Measurements from ENCODE around the gene DNAH11.

The DNAH11 gene

DNA sequence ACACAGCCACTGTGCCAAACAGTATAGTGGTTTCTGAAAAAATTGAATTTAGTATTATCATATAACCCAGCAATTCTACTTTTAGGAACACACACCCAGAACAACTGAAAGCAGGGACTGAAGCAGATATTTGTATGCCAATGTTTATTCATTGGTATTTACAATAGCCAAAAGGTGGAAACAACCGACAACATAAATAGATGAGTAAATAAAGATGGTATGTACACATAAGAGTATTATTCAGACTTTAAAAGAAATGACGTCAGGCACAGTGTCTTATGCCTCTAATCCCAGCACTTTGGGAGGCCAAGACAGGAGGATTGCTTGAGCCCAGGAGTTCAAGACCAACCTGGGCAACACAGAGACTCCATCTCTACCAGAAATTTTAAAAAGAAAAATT lies 395.6 kb downstream of the DNAH11 start:
- no peak overlapping the region for H3K9ac ChIP-seq (ENCODE audit: low read length)
- H3K4me3 ChIP-seq (ENCODE audit: low read length) = no peak overlapping the region
- no peaks in the 10 kb centered on the region for H3K9me3 ChIP-seq (ENCODE audit: control insufficient read depth, low read length)
- H3K36me3 ChIP-seq (ENCODE audit: control insufficient read depth, insufficient read depth, low read length) = no peaks in the 10 kb centered on the region
- H3K27me3 ChIP-seq (ENCODE audit: control insufficient read depth, insufficient read depth, low read length) = no peaks in the 10 kb centered on the region
- peaks cover 9% of the 10 kb centered on the region for H3K4me1 ChIP-seq (ENCODE audit: control insufficient read depth, insufficient read depth, low read length)

DNA sequence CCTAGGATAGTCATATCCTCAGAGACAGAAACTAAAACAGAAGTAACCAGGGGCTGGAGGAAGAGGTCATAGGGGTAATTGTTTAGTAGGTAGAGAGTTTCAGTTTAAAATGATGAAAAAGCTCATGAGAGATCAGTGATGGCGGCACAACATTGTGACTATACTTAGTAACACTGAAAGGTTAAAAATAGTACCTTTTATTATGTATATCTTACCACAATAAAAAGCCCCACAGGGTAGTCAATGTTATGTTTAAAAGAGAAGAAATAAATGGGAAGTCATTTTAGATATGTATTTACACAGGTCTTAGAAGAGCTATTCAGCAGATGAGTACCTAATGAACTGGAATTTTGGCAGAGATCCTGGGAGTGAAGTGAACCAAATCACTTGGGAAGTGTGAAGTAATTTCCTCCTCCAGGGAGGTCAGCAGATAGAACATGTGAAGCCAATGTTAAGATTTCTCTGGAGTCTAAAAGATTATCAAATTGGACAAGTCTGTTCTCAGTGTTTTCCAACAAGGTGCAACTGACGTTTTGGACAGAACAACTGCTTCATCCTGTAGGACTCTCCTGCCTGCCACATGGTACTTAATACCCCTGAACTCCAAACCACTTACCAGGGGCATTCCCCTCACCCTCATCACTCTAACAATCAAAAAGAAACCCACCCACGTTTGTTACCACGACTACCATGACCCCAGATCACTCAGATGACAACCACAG lies 396.5 kb downstream of the DNAH11 start:
- Histone ChIP-seq H3K4me3 (ENCODE audit: low read length) (no peak overlapping the region), H3K27me3 (ENCODE audit: control insufficient read depth, insufficient read depth, low read length) (no peaks in the 10 kb centered on the region), H3K36me3 (ENCODE audit: control insufficient read depth, insufficient read depth, low read length) (no peaks in the 10 kb centered on the region), H3K4me1 (ENCODE audit: control insufficient read depth, insufficient read depth, low read length) (peaks cover 9% of the 10 kb centered on the region), H3K9me3 (ENCODE audit: control insufficient read depth, low read length) (no peaks in the 10 kb centered on the region), H3K9ac (ENCODE audit: low read length) (no peak overlapping the region)

DNA sequence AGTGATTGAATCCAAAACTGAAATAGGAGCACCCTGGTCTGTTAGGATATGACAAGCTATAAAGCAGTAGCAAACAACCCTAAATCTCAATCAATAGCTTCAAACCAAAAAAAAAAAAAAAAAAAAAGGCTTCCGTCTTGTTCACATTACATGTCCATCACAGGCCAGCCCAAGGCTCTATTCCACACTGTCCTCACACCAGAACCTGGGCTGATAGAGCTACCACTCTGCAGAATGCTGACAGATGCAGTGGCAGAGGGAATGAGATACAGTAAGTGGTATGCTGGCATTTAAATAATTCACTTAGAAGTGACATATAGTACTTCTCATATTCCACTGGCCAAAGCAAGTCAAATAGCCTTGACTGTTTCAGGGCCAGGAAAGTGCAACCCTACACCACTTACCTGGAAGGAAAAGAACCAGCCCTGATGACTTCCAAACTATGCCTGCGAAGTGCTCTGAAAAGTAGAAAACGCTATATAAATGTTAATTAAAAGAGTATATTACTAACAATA lies 397.1 kb downstream of the DNAH11 start:
- no peaks in the 10 kb centered on the region for H3K9me3 ChIP-seq (ENCODE audit: control insufficient read depth, low read length)
- no peak overlapping the region for H3K9ac ChIP-seq (ENCODE audit: low read length)
- no peak overlapping the region for H3K4me3 ChIP-seq (ENCODE audit: low read length)
- no peaks in the 10 kb centered on the region for H3K27me3 ChIP-seq (ENCODE audit: control insufficient read depth, insufficient read depth, low read length)
- H3K4me1 ChIP-seq (ENCODE audit: control insufficient read depth, insufficient read depth, low read length) = peaks cover 9% of the 10 kb centered on the region
- no peaks in the 10 kb centered on the region for H3K36me3 ChIP-seq (ENCODE audit: control insufficient read depth, insufficient read depth, low read length)

DNA sequence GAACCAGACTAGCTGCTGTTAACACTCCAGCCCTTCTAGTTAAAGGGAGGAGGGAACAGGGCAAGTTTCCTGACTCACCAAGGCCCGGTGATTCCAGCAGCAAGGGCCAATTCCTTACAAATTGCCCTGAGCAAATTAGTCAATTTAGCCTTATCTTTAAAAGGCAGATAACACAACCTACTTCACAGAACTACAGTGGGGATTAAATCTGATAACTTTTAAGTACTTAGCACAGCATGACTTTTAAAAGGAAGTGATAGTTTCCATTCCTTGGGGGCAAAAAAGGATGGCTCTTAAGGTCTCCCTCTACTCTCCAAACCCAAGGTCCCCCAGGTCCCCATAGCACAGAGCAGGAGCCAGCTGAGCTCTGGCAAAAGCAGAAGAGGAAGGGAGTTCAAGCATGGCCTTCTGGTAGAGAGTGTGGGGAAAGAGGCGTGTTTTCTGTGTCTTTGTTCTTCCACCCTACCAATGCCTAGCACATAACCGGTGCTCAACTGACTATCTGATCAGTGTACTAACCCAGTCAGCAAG lies 398.8 kb downstream of the DNAH11 start:
- Histone ChIP-seq H3K36me3 (ENCODE audit: control insufficient read depth, insufficient read depth, low read length) (no peaks in the 10 kb centered on the region), H3K4me1 (ENCODE audit: control insufficient read depth, insufficient read depth, low read length) (peaks cover 14% of the 10 kb centered on the region), H3K27me3 (ENCODE audit: control insufficient read depth, insufficient read depth, low read length) (no peaks in the 10 kb centered on the region), H3K4me3 (ENCODE audit: low read length) (no peak overlapping the region), H3K9me3 (ENCODE audit: control insufficient read depth, low read length) (no peaks in the 10 kb centered on the region), H3K9ac (ENCODE audit: low read length) (no peak overlapping the region)

DNA sequence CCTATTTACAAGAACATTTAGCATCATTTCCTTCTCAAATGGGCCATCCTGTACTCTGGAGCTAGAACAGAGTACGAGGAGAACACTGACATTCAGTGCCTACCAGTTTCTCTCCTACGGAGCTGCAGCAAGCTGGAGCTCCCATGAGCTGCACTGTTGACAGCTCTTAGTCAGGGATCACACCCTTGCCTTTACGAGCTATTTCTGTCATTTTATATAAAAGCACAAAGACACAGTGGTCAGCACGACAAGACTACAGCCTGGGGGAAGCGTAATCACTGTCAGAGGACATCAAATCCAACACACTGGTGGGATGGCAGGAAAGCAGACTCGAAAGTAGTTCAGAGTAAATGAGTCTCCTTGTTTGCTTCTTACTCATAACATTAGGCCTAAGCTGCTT lies 400.1 kb downstream of the DNAH11 start:
- Histone ChIP-seq H3K9ac (ENCODE audit: low read length) (no peak overlapping the region), H3K4me3 (ENCODE audit: low read length) (no peak overlapping the region), H3K4me1 (ENCODE audit: control insufficient read depth, insufficient read depth, low read length) (peaks cover 14% of the 10 kb centered on the region), H3K27me3 (ENCODE audit: control insufficient read depth, insufficient read depth, low read length) (no peaks in the 10 kb centered on the region), H3K9me3 (ENCODE audit: control insufficient read depth, low read length) (no peaks in the 10 kb centered on the region), H3K36me3 (ENCODE audit: control insufficient read depth, insufficient read depth, low read length) (no peaks in the 10 kb centered on the region)

DNA sequence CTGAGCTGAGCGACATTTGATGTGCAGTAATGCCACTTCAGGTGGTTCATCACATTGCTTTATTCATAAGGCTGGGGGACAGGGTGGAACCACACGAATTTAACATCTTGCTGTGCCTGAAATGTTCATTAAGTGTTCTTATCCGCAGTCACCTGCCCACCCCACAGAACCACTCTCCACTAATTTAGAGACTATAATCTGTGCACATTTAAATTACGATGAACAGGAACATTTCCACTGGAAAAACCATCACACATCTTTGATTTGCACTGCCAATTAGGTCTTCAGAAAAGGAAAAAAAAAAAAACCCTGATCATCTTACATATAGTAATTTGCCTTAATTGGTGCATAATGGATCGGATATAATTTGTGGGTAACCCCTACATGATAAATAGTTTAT lies 400.6 kb downstream of the DNAH11 start:
- Histone ChIP-seq H3K36me3 (ENCODE audit: control insufficient read depth, insufficient read depth, low read length) (no peaks in the 10 kb centered on the region), H3K4me1 (ENCODE audit: control insufficient read depth, insufficient read depth, low read length) (peaks cover 14% of the 10 kb centered on the region), H3K9ac (ENCODE audit: low read length) (no peak overlapping the region), H3K4me3 (ENCODE audit: low read length) (no peak overlapping the region), H3K9me3 (ENCODE audit: control insufficient read depth, low read length) (no peaks in the 10 kb centered on the region), H3K27me3 (ENCODE audit: control insufficient read depth, insufficient read depth, low read length) (no peaks in the 10 kb centered on the region)

DNA sequence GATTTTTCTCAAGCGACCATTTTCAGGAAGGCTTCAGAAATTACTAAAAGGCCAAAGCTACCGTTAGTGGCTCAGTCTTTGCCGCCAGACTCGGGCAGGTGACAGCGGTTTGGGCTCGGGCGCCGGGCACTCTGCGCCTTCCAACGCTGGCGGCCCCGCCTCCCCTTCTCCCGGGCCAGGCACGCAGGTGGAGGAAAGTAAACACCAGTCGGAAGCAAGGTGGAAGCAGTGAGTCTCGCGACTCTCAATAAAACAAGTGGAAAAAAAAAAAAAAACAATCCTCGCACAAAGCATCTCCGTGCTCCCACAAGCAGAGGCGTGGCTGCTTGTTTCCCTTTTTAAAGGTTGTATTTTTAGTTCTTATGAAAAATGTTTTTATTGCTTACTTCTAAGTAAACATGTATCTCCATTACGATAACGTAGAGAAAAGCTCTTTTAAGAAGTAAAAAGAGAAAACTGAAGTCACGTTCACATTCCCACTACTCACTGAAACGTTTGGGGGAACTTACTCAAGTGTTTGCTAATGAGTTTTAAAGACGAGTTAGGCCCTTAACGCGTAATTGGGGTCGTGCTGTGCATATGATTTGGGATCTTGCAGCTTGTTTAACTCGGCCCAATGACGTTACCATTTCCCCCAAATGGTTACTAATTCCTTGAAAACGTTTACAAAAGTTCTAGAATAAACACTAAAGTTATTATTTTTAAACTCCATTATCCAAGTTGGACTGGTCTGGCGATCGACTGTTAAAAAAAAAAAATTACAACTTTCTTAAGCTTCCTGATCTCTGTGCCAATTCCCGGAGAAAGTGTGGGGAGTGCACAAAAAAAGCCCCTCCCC lies 402.0 kb downstream of the DNAH11 start:
- Histone ChIP-seq H3K9me3 (ENCODE audit: control insufficient read depth, low read length) (no peaks in the 10 kb centered on the region), H3K4me3 (ENCODE audit: low read length) (peak overlapping the region; percentile 54), H3K27me3 (ENCODE audit: control insufficient read depth, insufficient read depth, low read length) (no peaks in the 10 kb centered on the region), H3K4me1 (ENCODE audit: control insufficient read depth, insufficient read depth, low read length) (peaks cover 14% of the 10 kb centered on the region), H3K36me3 (ENCODE audit: control insufficient read depth, insufficient read depth, low read length) (no peaks in the 10 kb centered on the region), H3K9ac (ENCODE audit: low read length) (peak overlapping the region; percentile 74)

DNA sequence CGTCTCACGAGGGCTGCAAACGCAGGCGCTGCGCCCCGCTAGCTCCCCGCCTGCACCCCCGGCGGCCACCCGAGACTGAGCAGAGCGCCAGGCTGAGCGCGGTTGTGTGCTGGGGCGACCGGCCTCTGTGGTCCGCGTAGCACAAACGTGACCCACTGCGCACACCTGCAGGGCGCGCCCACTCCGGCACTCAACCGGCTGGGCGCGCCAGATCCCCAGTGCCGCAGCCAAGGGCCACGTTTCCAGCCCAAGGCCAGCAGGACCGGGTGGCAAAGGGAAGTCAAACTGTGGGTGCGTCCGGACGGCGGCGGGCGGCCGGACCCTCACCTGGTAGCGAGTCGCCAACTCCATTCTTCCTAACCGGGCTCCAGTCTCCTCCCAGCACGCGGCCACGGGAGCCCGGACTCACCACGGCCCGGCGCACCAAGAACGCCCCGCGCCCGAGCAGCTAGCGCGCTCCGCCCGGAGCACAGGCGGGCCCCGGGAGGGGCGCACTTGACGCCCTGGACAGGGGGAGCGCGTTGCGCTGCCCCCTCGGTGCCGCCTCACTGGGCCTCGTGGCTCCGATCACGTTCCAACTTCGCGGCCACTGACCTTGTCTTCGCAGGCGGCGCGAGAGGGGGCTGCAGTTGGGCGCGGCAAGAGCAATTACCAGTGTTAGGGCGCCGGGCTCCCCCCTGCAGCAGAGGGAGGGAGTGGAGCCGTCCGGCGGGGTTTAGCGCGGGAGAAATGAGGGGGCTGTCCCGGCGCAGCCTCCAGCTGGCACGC lies 402.8 kb downstream of the DNAH11 start, which contains the start of gene CDCA7L:
Gene CDCA7L (minus strand): TSS at position 446 of the 768 bp plus-strand sequence. CDS start 95 bp downstream, at position 351.
- H3K9ac ChIP-seq (ENCODE audit: low read length) = peak within 1 kb of the TSS; percentile 74
- H3K4me3 ChIP-seq (ENCODE audit: low read length) = peak within 1 kb of the TSS; percentile 54
- no peaks in the 10 kb centered on the region for H3K36me3 ChIP-seq (ENCODE audit: control insufficient read depth, insufficient read depth, low read length)
- peaks cover 14% of the 10 kb centered on the region for H3K4me1 ChIP-seq (ENCODE audit: control insufficient read depth, insufficient read depth, low read length)
- no peaks in the 10 kb centered on the region for H3K27me3 ChIP-seq (ENCODE audit: control insufficient read depth, insufficient read depth, low read length)
- H3K9me3 ChIP-seq (ENCODE audit: control insufficient read depth, low read length) = no peaks in the 10 kb centered on the region

DNA sequence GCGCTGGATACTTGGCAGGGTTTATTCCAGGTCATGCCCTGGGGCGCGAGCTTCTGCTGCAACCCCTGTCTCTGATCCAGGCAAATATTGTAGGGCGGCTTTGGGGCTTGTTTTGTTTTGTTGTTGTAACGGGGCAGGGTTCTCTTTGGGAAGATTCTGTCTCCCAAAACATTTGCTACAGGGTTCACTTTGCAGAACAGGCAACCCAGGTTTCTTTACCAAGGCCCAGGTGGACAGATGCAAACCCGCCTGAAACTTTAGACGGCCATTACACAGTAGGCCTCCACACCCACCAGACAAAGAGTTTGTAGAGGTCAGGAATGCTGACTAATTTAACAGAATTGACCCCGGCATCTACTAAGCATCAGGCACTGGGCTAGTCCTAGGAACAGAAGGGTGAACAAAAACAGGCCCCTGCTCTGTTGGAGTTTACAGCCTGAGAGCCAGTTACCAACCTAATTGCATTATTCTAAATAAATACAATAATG lies 403.4 kb downstream of the DNAH11 start:
- H3K36me3 ChIP-seq (ENCODE audit: control insufficient read depth, insufficient read depth, low read length) = no peaks in the 10 kb centered on the region
- H3K27me3 ChIP-seq (ENCODE audit: control insufficient read depth, insufficient read depth, low read length) = no peaks in the 10 kb centered on the region
- peaks cover 13% of the 10 kb centered on the region for H3K4me1 ChIP-seq (ENCODE audit: control insufficient read depth, insufficient read depth, low read length)
- no peaks in the 10 kb centered on the region for H3K9me3 ChIP-seq (ENCODE audit: control insufficient read depth, low read length)
- H3K4me3 ChIP-seq (ENCODE audit: low read length) = no peak overlapping the region
- peak overlapping the region; percentile 74 for H3K9ac ChIP-seq (ENCODE audit: low read length)

DNA sequence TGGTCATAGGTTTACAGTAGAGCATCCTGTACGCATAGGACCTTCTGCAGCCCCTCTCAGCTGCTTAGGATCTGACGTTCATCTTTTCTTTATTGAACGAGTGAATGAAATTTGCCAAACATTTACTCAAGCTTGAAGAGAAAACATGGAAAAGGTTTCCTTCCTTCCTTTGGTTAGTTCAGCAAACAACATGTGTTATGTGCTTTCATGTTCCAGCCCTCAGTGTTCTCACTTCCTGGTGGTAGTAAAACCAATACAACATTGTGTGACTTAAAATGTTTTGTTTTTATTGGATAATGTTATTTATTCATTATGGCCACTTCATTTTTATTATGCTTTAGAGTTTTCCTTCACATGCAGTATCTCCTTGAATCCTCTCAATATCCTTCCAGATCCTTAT lies 404.2 kb downstream of the DNAH11 start:
- no peak overlapping the region for H3K9ac ChIP-seq (ENCODE audit: low read length)
- H3K36me3 ChIP-seq (ENCODE audit: control insufficient read depth, insufficient read depth, low read length) = no peaks in the 10 kb centered on the region
- H3K4me3 ChIP-seq (ENCODE audit: low read length) = no peak overlapping the region
- peaks cover 5% of the 10 kb centered on the region for H3K4me1 ChIP-seq (ENCODE audit: control insufficient read depth, insufficient read depth, low read length)
- H3K27me3 ChIP-seq (ENCODE audit: control insufficient read depth, insufficient read depth, low read length) = no peaks in the 10 kb centered on the region
- no peaks in the 10 kb centered on the region for H3K9me3 ChIP-seq (ENCODE audit: control insufficient read depth, low read length)

DNA sequence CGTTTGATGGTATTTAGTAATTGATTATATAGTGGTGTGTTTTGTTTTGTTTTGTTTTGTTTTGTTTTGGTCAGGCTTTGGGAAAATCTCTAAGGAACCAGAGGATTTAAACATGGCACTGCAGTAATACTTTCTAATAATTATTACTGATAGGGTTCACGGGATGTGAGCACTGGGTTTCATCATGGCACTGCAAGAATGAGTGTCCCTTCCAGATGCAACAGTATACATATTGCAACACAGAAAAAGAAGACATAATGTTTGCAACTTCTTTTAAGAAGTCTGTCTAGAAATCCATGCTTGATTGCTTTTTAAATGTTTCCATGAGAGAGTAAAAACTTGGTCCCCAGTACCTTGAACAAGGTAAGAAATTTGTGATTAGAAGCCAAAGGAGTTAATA lies 405.1 kb downstream of the DNAH11 start:
- H3K9ac ChIP-seq (ENCODE audit: low read length) = no peak overlapping the region
- no peaks in the 10 kb centered on the region for H3K27me3 ChIP-seq (ENCODE audit: control insufficient read depth, insufficient read depth, low read length)
- H3K4me3 ChIP-seq (ENCODE audit: low read length) = no peak overlapping the region
- no peaks in the 10 kb centered on the region for H3K36me3 ChIP-seq (ENCODE audit: control insufficient read depth, insufficient read depth, low read length)
- H3K9me3 ChIP-seq (ENCODE audit: control insufficient read depth, low read length) = no peaks in the 10 kb centered on the region
- H3K4me1 ChIP-seq (ENCODE audit: control insufficient read depth, insufficient read depth, low read length) = peaks cover 5% of the 10 kb centered on the region
